HG02763 (cell line): ENCODE results near the gene TIMELESS.
"Not testable (repeated sequence)": the region's sequence is repeated elsewhere in the genome, so short reads cannot be mapped to it uniquely, and the experiment has no call there.

Source experiments
- ATAC-seq: cut with Tn5 transposase; IDR thresholded peaks from one replicate; pipeline ENCODE4 v1.9.1; 2021; ENCODE audit warnings: mild to moderate bottlenecking, moderate library complexity; ENCODE audit not compliant: unreplicated experiment

Gene TIMELESS

DNA sequence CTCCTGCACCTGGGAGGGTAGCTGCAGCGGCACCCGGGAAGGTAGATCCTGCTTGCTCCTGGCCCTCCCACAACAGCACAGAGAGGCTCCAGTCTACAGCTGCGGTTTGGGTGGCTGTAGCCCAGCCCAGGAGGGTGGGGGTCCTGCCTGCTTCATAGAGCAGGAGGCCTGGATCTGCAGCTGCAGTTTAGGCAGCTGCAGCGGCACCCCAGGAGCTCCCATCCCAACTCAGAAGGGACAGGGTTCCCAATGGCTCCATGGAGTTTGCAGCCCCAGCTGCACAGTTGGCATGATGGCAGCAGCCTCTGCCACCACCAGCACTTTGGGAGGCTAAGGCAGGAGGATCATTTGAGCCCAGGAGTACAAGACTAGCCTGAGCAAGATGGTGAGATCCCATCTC is 38.5 kb downstream of the TIMELESS start:
- ATAC-seq: no peak

DNA sequence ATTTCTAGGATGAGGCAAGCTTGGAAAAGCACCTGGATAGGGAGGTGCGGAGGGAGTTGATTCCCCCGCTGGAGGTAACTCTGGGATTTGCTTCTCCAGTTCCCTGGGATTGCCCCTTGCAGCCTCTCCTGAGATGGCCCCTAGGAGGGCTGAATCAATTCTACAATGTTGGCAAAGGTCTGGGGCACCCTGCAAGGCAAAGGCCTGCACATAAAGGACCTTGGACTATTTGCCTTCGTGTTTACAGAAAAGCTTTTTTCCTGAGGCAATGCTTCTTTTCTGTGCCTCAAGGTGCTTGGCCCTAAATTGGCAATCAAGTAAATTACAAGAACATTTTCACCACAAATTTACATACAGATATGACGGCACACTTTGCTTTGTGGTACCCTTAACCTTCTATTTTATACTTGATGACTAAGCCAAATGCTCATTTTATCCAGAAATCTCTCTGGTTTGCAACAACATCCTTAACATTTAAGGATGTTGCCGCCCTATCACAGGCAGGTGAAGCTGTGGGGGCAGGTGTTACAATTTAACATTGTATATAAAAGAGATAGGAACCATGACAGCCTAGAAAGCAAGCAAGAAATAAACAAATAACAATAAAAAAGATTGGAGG is 40.3 kb downstream of the TIMELESS start:
- no peak for ATAC-seq

DNA sequence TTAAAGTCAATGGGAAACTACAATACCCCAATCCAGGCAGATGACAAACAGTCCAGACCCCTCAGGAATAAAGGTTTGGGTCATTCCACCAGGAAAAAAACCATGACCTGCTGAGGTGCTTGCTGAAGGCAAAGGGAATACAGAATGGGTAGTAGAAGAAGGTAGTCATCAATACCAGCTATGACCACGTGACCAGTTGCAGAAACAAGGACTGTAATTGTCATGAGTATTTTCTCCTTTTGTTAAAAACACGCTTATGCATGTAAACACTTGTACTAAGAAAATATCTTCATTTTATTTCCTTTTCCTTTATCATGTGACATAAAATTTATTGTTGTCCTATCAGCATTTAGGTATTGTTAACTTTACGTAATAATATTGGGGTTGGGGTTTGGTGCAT is 45.0 kb downstream of the TIMELESS start:
- not testable (repeated sequence) for ATAC-seq

DNA sequence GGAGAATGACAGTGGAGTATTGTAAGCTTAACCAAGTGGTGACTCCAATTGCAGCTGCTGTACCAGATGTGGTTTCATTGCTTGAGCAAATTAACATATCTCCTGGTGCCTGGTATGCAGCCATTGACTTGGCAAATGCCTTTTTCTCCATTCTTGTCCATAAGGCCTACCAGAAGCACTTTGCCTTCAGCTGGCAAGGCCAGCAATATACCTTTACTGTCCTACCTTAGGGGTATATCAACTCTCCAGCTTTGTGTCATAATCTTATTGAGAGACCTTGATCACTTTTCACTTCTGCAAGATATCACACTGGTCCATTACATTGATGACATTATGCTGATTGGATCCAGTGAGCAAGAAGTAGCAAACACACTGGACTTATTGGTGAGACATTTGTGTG is 47.6 kb downstream of the TIMELESS start:
- ATAC-seq: not testable (repeated sequence)

DNA sequence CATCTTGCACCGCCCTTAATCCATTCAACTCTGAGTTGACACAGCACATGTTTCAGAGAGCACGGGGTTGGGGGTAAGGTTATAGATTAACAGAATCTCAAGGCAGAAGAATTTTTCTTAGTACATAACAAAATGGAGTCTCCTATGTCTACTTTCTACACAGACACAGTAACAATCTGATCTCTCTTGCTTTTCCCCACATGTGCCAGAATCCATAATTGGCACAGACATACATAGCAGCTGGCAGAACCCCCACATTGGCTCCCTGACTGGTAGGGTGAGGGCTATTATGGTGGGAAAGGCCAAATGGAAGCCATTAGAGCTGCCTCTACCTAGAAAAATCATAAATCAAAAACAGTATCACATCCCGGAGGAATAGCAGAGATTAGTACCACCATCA is 48.1 kb downstream of the TIMELESS start:
- not testable (repeated sequence) for ATAC-seq

DNA sequence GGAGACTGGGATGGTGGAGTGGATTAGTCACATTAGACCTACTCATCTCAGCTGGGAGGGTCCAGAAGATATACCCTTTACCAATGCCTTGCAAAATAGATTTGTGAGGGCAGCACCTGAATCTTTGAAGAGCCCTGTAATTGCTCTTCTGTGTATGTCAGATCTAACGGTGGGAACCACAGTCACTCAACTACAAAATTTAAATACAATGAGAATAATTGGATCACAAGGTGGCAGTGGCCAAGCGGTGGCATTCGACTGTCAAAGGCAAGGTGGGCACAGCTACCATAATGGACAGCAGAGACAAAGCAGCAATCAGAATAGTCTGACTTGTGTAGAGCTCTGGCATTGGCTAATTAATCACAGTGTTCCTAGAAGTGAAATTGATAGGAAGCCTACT is 49.8 kb downstream of the TIMELESS start:
- not testable (repeated sequence) for ATAC-seq

DNA sequence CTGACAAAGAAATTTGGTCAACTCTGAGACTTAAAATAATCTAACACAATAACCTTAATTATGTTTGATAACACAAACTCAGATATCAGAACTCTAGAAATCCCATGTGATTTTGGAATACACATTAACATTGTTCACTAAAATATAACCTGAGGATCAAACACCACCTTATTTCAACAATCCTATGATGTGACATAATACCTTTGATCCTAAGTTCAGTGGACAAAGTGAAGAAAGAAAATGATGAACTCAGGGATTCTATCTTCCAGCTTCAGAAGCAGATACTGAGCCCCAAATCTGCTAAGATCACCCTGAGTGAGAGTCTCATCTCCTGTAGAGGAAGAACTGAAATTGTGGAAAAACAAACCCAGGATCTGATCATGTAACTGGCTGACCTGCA is 50.9 kb downstream of the TIMELESS start:
- no peak for ATAC-seq

DNA sequence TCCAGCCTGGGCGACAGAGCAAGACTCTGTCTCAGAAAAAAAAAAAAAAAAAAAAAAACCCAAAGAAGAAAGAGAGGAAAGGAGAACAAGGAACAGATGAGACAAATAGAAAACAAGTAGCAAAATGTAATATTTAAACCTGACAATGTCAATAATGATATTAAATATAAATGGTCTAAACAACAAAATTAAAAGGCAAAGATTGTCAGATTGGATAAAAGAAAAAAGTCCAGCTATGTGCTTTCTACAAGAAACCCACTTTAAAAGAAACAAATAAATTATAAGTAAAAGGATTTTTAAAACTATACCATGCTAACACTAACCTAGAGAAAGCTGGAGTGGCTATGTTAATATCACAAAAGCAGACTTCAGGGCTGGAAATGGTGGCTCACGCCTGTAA is 56.9 kb downstream of the TIMELESS start:
- no peak for ATAC-seq

DNA sequence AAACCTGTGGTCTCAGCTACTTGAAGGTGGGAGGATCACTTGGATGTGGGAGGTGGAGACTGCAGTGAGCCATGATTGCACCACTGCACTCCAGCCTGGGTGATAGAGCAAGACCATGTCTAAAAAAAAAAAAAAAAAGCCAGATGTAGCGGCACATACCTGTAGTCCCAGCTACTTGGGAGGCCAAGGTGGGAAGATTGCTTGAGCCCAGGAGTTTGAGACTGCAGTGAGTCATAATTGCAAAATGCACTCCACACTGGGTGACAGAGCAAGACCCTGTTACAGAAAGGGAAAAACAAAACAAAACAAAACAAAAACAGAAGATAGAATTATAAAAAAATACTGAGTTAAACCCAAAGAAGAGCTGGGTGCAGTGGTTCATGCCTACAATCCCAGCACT is 57.5 kb downstream of the TIMELESS start:
- no peak for ATAC-seq

DNA sequence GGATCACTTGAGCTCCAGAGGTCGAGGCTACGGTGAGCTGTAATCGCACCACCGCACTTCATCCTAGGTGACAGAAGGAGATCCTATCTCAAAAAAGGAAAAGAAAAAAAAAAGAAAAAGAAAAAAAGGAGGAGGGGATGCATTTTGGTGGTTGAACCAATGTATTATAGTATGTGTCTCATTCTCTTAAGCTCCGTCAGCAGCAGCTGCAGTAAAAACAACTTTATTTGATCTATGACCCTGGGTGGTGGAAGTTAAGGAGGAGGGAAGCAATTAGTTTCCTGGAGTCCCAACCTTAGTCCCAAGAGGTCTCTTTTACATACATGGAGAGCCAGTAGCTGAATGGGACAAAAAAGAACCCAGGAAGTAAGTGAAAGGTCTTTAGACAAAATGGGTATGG is 59.8 kb downstream of the TIMELESS start:
- ATAC-seq: no peak

DNA sequence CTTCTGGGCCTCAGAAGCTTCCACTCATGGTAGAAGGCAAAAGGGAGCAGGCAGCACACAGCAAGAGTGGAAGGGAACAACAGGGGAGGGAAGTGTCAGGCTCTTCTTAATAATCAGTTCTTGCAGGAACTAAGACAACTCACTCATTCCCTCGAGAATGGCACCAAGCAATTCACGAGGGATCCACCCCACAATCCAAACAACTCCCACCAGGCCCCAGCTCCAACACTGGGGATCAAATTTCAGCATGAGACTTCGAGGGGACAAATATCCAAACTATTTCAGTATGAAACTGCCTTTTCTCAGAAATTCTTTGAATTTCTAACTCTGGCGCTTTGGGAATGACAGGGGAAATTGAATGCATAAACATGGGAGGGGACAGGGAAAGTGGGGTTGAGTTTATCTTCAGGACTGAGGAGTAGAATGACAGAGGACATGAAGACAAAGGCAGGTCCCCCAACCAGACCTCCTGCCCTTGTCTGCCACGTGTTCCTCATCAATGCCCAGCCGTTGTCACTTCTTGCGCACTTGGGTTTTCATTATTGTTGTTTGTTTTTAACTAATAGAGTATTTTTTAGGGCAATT is 62.0 kb downstream of the TIMELESS start:
- ATAC-seq: no peak

DNA sequence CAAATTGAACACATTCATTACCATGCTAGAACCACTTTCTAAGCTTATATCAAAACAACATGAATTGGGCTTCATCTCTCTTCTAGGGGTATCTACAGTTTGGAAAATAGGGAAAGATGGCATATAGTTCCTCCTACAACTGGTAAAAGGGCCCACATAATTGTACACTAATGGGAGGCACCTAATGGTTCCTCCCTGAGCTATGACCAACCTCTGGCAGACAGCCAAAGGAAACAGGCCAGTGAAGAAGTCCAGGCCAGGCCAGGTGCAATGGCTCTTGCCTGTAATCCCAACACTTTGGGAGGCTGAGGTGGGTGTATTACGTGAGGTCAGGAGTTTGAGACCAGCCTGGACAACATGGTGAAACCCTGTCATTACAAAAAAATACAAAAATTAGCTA is 63.4 kb downstream of the TIMELESS start:
- ATAC-seq: no peak

DNA sequence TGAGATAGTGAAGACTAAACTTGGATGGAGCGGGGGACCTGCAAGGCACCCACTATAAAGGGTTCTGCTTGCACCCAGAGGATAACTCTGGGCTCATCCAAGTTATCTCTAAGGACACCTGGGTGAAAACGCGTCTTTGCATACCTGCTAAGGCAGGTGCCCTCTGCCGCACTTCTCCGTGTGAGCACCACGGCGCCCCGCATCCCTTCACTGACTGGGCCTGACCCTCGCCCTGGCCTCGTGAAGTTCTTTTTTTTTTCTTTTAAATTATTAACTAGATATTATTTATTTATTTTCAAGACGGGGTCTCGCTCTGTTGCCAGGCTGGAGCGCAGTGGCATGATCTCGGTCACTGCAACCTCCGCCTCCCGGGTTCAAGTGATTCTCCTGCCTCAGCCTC is 66.6 kb downstream of the TIMELESS start:
- no peak for ATAC-seq

DNA sequence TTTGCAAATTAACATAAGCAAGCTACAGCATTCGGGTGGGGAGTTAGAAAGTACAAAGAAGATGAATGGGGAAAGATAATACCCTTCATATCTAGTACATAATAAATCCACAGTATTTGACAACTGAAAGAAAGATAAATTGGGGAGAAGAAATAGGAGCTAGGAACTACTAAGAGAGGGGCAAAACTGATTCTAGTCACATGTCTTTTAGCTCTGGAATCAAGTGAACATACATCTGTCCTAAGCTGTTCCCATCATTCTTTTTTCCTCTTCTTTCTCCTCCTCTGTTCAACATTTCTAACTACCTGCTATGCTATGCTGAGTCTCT is 71.3 kb downstream of the TIMELESS start:
- ATAC-seq: no peak

DNA sequence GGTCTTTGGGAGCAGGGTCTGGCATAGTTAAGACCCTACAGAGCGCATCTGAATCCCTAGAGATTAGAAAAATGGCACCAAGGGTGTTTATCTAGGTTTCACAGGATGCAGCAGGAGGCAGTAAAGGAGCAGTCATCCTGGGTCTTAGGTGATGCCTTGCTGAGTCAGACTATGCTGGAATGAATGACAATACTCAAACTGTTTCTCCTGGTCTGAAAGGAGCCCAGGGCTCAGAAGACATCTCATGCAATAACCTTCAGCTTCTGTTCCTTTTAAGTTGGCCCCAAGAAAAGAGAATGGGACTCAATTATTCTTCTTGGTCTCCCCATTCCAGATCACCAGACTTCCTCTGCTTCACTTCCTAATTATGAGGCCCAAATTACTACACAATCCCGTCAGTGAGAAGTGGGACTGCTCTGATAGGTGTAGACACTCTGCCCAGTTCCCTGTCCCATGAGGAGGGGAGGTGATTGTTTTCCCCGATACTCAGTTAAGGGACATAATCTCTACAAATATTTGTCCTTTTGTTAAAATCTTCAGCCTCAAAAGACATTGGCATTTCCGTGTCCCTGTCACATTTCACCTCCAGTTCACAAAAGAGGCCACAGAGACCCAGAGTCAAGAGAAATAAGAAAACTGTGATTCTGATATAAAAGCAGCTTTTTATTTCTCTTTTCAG is 71.8 kb downstream of the TIMELESS start:
- ATAC-seq: no peak

DNA sequence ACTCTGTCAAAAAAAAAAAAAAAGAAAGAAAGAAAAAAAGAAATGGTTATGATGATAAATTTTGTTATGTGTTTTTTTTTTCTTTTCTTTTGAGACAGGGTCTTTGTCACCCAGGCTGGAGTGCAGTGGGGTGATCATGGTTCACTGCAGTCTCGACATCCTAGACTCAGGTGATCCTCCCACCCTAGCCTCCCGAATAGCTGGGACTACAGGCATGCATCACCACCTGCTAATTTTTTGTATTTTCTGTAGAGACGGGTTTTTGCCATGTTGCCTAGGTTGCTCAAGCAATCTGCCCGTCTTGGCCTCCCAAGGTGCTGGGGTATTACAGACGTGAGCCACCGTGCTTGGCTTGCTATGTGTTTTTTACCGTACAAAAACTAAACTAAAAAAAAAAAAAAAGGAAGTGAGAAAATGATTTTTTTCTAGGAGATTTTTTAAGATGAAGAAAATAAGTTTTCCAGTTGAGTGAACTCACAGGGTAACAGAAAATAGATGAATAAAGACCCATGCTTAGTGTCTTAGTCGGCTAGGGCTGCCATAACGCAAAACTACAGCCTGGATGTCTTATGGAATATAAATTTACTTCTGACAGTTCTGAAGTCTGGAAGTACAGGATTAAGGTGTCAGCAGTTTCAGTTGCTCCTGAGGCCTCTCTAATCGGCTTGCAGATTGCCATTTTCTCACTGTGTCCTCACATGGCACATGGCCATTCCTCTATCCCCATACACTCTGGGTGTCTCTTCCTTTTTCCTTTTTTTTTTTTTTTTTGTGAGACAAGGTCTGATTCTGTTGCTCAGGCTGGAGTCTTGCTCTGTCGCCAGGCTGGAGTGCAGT is 73.4 kb downstream of the TIMELESS start:
- ATAC-seq: peak; percentile 60

DNA sequence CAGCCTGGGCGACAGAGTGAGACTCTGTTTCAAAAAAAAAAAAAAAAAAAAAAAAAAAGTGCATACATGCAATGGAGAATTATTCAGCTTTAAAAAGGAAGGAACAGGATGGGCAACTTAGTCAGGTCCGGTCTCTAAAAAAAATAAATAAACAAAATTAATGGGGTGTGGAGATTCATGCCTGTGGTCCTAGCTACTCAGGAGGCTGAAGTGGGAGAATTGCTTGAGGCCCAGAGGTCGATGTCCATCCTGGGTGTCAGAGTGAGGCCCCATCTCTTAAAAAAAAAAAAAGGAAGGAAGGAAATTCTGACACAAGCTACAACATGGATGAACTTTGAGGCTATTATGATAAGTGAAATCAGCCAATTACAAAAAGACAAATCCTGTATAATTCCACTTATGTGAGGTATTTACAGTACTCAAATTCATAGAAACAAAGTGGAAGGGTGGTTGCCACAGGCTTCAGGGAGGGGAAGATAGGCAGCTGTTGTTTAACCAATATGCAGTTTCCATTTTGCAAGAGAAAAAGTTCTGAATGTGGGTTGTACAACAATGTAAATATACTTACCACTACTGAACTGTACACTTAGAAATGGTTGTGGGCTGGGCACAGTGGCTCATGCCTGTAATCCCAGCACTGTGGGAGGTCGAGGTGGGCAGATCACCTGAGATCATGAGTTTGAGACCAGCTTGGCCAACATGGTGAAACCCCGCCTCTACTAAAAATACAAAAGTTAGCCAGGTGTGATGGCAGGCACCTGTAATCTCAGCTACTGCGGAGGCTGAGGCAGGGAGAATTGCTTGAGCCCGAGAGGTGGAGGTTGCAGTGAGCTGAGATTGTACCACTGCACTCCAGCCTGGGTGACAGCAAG is 74.3 kb downstream of the TIMELESS start:
- peak; percentile 25 for ATAC-seq

DNA sequence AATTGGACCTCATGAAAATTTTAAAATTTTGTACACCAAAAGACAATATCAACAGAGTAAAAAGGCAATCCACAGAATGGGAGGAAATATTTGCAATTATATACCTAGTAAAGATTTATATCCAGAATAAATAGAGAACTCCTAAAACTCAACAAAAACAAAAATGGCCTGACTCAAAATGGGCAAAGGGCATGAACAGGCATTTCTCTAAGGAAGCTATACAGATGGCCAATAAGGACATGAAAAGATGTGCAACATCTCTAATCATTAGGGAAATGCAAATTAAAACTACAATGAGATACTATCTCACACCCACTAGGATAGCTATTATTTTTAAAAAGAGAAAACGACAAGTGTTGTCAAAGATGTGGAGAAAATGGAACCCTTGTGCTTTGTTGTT is 75.7 kb downstream of the TIMELESS start:
- no peak for ATAC-seq

DNA sequence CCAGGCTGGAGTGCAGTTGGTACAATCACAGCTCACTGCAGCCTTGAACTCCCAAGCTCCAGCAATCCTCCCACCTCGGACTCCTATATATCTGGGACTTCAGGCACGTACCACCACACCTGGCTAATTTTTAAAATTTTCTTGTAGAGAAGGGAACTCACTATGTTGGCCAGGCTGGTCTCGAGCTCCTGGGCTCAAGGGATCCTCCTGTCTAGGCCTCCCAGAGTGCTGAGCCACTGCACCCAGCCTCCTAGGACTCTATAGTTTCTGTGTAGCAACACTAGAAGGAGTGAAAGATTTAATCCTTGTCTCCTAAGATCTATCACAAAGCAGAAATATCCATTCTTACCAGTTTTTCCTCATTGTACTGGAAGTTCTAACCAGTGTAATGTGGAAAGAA is 82.3 kb downstream of the TIMELESS start:
- no peak for ATAC-seq
